GM21786 (cell line): ENCODE results near the gene EIF4H.
"Not testable (repeated sequence)": the region's sequence is repeated elsewhere in the genome, so short reads cannot be mapped to it uniquely, and the experiment has no call there.

Source experiments
- ATAC-seq: cut with Tn5 transposase; IDR thresholded peaks from one replicate; pipeline ENCODE4 v1.9.1; 2021; ENCODE audit not compliant: unreplicated experiment

The EIF4H gene

DNA sequence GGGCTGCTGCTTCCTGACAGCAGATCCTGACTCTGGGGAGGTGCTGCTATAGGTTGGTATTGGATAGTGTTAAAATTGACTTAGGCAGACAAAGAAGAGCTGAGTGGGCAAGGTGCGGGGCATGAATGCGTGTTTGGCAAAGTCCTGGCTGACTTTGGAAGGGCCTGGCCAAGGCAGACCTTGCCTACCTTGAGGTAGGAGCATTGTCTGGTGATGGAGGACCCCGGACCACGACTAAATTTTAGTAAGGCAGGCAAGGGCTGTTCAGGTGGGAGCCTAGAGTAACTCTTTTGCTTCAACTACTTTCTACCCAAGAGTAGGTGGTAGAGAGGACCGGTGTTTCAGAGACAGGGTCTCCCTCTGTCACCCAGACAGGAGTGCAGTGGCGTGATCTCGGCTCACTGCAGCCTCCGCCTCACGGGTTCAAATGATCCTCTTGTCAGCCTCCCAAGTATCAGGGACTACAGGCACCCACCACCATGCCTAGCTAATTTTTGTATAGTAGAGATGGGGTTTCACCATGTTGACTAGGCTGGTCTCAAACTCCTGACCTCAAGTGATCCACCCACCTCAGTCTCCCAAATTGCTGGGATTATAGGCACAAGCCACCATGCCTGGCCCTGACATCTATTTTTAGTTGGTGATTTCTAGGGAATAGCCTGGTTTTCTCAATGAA is 23.4 kb downstream of the EIF4H start:
- no peak for ATAC-seq

- no peak for ATAC-seq
Measured at GRCh38 chr7:74199551-74200355, 25.6 kb downstream of the EIF4H start.

DNA sequence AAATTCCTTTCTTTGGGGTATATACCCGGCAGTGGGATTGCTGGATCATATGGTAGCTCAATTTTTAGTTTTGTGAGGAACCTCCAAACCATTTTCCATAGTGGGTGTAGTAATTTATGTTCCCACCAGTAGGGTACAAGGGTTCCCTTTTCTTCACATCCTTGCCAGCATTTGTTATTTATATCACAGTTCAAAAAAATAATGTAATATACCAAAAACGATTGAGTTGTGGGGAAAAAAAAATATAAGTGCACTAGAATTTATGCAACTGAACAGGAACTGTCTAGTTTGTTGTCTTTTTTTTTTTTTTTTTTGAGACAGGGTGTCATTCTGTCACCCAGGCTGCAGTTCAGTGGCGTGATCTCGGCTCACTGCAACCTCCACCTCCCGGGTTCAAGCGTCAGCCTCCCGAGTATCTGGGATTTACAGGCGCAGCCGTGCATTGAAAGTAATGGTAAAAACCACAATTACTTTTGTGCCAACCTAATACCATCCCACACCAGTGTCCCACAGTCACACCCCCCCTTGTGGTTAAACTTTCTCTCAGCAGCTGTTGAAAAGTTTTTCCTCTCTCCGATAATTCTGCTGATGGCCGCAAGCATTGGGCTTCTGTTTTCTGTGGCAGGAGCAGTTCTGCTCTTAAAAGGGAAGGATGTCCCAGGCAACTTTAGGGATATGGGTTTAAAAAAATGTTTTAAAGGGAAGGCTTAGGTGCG is 28.8 kb downstream of the EIF4H start:
- no peak for ATAC-seq

DNA sequence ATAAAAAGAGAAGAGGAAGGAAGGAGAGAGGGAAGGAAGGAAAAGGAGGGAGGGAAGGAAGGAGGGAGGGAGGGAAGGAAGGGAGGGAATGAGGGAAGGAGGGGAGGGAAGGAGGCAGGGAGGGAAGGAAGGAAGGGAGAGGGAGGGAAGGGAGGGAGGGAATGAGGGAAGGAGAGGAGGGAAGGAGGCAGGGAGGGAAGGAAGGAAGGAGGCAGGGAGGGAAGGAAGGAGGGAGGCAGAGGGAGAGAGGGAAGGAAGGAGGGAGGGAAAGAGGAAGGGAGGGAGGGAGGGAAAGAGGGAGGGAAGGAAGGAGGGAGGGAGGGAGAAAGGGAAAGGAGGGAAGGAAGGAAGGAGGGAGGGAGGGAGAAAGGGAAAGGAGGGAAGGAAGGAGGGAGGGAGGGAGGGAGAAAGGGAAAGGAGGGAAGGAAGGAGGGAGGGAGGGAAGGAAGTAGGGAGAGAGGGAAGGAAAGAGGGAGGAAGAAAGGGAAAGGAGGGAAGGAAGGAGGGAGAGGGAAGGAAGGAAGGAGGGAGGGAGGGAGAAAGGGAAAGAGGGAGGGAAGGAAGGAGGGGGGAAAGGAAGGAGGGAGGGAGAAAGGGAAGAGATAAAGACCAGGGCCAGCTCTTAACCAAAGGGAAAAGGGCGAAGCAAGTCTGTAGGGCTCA is 29.9 kb downstream of the EIF4H start:
- ATAC-seq = no peak

GRCh38 chr7:74206052-74206451 is 31.9 kb downstream of the EIF4H start:
- ATAC-seq = not testable (repeated sequence)

GRCh38 chr7:74206589-74207120 is 32.5 kb downstream of the EIF4H start:
- ATAC-seq = no peak

DNA sequence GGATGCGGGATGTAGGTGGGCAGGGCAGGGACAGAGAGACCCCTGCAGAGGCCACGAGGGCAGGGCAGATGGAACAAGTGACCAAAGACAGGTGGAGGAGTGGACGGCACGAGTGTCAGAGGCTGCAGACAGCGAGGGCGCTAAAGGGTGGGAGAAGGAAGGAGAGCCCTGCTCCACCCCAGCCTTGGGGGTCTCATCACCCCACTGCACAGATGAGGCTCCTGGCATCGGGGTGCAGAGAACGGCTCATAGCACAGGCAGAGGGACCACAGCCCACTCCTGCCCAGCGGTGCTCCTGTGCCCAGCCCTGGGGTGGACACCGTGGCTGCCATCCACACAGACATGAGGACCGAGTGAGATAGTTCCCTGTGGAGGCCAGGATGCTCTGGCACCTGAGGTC is 33.4 kb downstream of the EIF4H start:
- ATAC-seq = no peak

DNA sequence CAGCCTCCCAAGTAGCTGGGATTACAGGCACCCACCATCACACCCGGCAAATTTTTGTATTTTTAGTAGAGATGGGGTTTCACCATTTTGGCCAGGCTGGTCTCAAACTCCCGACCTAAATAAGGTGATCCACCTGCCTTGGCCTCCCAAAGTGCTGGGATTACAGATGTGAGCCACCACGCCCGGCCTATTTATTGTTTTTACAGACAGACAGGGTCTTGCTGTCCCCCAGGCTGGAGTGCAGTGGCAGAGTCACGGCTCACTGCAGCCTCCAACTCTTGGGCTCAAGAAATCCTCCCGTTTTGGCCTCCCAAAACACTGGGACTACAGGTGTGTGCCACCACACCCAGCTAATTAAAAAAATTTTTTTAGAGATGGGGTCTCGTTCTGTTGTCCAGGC is 34.1 kb downstream of the EIF4H start:
- ATAC-seq = not testable (repeated sequence)

DNA sequence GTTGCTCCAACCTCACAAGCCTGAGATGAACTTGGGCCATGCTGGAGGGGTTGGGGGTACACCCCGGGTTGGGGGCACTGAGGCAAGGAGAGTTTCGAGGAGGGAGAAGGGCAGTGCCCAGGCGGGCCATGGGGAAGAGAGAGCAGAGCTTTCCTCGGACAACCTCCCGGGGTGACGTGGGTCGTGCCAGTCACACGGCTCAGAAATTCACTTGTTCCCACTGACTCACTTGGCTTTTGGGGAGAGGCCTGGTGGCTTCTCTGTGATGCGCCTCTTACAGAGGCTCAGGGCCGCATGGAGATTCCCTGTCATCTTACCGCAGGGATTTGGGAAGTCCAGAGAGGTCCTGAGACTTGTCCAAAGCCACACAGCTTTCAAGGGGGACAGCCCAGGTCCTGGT is 38.5 kb downstream of the EIF4H start:
- ATAC-seq = no peak

DNA sequence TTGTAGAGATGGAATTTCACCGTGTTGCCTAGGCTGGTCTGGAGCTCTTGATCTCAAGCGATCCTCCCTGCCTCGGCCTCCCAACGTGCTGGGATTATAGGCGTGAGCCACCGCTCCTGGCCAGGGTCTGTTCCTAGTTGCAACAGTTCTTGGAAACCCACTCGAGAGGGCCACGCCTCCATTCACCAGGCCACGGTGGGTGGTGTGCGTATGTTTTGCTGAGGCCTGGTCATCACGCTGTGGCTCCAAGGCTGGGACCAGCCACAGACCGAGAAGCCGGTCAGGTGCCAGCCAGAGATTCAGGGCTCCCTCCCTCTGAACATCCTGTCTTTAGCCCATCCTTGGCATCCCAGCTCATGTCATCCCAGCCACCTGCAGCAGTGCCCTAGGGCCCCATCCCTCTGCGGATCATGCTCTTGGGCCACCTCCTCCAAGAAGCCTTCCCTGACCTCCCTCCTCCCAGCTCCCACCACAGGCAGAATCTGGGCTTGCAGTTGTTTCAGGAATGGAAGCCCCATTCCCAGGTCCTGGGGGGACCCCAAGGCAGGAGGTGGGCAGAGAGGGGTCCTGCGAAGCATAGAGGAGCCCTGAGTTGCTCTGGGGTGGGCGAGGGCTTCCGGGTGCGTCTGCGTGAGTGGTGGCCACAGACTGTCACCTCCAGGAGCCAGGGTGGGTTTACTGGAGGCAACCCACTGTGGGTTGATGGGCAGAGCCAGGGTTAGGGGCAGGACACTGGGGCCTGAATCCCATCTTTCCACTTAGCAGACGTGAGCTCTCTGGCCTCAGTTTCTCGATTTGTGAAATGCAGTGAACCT is 40.9 kb downstream of the EIF4H start:
- ATAC-seq = no peak

DNA sequence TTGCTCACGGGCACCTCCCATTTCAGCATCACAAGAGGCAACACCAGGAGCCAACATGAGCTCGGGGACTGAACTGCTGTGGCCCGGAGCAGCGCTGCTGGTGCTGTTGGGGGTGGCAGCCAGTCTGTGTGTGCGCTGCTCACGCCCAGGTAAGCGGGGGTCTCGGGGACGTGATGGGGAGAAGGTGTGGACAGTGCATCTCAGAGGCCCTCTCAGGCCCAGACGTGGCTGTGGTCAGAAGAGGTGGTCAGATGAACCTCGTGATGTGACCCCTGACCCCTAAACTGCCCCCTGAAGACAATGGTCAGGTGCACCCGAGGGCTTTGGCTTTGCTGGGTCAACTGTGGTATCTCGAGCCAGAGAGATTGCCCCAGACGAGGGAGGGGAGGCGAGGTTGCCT is 41.8 kb downstream of the EIF4H start:
- ATAC-seq = no peak

DNA sequence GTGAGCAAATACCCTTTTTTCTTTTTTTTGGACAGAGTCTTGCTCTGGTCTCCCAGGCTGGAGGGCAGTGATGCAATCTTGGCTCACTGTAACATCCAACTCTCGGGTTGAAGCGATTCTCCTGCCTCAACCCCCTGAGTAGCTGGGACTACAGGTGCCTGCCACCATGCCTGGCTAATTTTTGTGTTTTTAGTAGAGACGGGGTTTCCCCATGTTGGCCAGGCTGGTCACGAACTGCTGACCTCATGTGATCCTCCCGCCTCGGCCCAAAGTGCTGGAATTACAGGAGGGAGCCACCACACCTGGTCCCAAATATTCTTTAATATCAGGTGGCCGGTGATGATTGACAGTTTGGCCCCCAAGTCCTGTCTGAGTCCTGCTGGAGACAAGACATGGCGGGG is 42.2 kb downstream of the EIF4H start:
- no peak for ATAC-seq

GRCh38 chr7:74217455-74218342 is 43.5 kb downstream of the EIF4H start:
- ATAC-seq = peak; percentile 60

DNA sequence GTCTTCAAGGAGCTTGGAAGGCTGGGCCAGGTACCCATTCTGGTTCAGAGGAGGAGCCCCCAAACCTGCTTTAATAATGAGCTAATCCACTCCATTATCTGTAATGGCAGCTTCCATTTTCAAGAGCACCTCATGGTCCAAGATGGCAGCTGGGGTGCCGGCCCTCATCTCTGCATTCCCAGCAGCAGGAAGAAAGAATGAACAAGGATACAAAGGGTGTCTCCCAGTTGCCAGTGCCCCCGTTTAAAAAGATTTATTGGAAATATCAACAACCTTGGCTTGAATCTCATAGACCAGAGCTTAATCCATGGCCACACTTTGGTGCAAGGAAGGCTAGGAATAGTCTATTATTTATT is 44.2 kb downstream of the EIF4H start:
- ATAC-seq = no peak

GRCh38 chr7:74219416-74219815 is 45.3 kb downstream of the EIF4H start:
- ATAC-seq = no peak

DNA sequence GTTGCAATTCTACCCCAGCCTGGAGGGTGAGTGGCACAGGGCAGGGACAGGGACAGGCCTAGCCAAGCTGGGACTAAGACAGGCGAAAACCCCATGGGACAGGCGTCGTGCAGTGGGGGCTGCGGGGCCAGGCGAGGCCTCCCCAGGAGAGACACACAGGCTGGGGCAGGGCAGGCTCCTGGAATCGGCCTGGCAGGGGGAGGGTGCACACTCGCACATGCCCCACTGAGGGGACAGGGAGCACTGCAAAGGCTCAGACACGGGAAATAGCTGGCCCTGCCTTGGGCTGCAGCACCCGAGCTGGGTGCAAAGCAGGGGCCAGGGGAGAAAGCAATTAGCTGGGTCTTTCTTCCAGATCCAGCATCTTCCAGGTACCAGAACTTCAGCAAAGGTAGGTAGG is 46.1 kb downstream of the EIF4H start:
- ATAC-seq = no peak

- no peak for ATAC-seq
Measured at GRCh38 chr7:74221713-74222112, 47.6 kb downstream of the EIF4H start.

GRCh38 chr7:74222851-74223710 is 48.9 kb downstream of the EIF4H start:
- no peak for ATAC-seq
